IMR-90 (cell line): ENCODE data around the gene ARMH1. TPM values are rescaled to one million over a fixed set of nuclear protein-coding genes. Genes with fewer than 3 reads are reported as not detected.

ENCODE experiments used
- ATAC-seq: fragments of 200-7000 bp; cut with Tn5 transposase; 2 replicates; pipeline ENCODE4 v1.9.1; 2020; ENCODE audit warnings: low read depth, mild to moderate bottlenecking, moderate library complexity
- BruUV-seq: library from RNA; stranded (reverse); fragments of 400-500 nt; replicated peaks from 2 replicates; lab custom pipeline; 2021; lab: Mats Ljungman, UMichigan
- CTCF ChIA-PET: fragments of 300-600 bp; formaldehyde crosslinking; extraction: SDS; loops from one replicate; lab custom pipeline; 2021; ENCODE audit warnings: antibody characterized with exemption; lab: Yijun Ruan, JAX
- POLR2A ChIA-PET: fragments of 300-600 bp; sonication (Branson Sonifier 250); formaldehyde crosslinking; loops from one replicate; lab custom pipeline; 2022; ENCODE audit warnings: antibody characterized with exemption; ENCODE audit not compliant: unreplicated experiment; lab: Charles Lee
- DNase-seq: peaks from one replicate; pipeline ENCODE4 v3.0.0; 2013
- H2AFZ ChIP-seq: replicated peaks from 2 replicates; pipeline ENCODE3; 2013; ENCODE audit warnings: low read length, mild to moderate bottlenecking; ENCODE audit not compliant: poor library complexity
- H2AK5ac ChIP-seq: 2 replicates; pipeline ENCODE4 v1.6.1; 2013; ENCODE audit warnings: low read depth, low read length, inconsistent platforms
- H2AK9ac ChIP-seq: replicated peaks from 2 replicates; pipeline ENCODE3; 2013; ENCODE audit warnings: mild to moderate bottlenecking, low read depth, low read length, moderate library complexity; ENCODE audit not compliant: poor library complexity
- H2BK120ac ChIP-seq: 2 replicates; pipeline ENCODE4 v1.6.1; 2013; ENCODE audit warnings: low read depth, low read length, inconsistent platforms
- H2BK15ac ChIP-seq: 3 replicates; pipeline ENCODE4 v1.6.1; 2013; ENCODE audit warnings: low read depth, low read length, inconsistent platforms
- H2BK20ac ChIP-seq: 2 replicates; pipeline ENCODE4 v1.6.1; 2013; ENCODE audit warnings: low read depth, mild to moderate bottlenecking, inconsistent platforms, low read length, moderate library complexity
- H2BK5ac ChIP-seq: 2 replicates; pipeline ENCODE4 v1.6.1; 2013; ENCODE audit warnings: mild to moderate bottlenecking, low read depth, low read length, inconsistent platforms; ENCODE audit not compliant: poor library complexity, severe bottlenecking
- H3K14ac ChIP-seq: replicated peaks from 2 replicates; pipeline ENCODE4 v1.6.1; 2013; ENCODE audit warnings: low read depth, low read length, inconsistent platforms
- H3K18ac ChIP-seq: 2 replicates; pipeline ENCODE4 v1.6.1; 2013; ENCODE audit warnings: low read depth, low read length, control low read depth
- H3K23ac ChIP-seq: 2 replicates; pipeline ENCODE4 v1.6.1; 2013; ENCODE audit warnings: low read depth, low read length, inconsistent platforms
- H3K27ac ChIP-seq: 2 replicates; pipeline ENCODE4 v1.5.1; 2013; ENCODE audit warnings: mild to moderate bottlenecking, control low read depth, low read length; ENCODE audit not compliant: insufficient read depth
- H3K27me3 ChIP-seq: 2 replicates; pipeline ENCODE4 v1.6.1; 2013; ENCODE audit warnings: low read length; ENCODE audit not compliant: control insufficient read depth, insufficient read depth
- H3K36me3 ChIP-seq: 2 replicates; pipeline ENCODE4 v1.6.1; 2013; ENCODE audit warnings: low read length, mixed read lengths; ENCODE audit not compliant: control insufficient read depth, insufficient read depth
- H3K4ac ChIP-seq: 2 replicates; pipeline ENCODE4 v1.6.1; 2013; ENCODE audit warnings: low read depth, low read length, inconsistent platforms
- H3K4me1 ChIP-seq: 2 replicates; pipeline ENCODE4 v1.6.1; 2013; ENCODE audit warnings: low read length, mixed read lengths; ENCODE audit not compliant: control insufficient read depth, insufficient read depth
- H3K4me2 ChIP-seq: 2 replicates; pipeline ENCODE4 v1.6.1; 2013; ENCODE audit warnings: low read depth, mild to moderate bottlenecking, control low read depth, low read length, moderate library complexity
- H3K4me3 ChIP-seq: 2 replicates; pipeline ENCODE4 v1.5.1; 2013; ENCODE audit warnings: low read depth, mild to moderate bottlenecking, control low read depth, low read length, moderate library complexity; ENCODE audit not compliant: insufficient read depth
- H3K56ac ChIP-seq: 2 replicates; pipeline ENCODE4 v1.6.1; 2013; ENCODE audit warnings: low read length, inconsistent platforms; ENCODE audit not compliant: insufficient read depth; ENCODE audit errors: extremely low read depth
- H3K79me1 ChIP-seq, 2 experiments: 2 replicates each; pipeline ENCODE4 v1.6.1; 2013; ENCODE audit warnings: low read length in 2 of 2, inconsistent platforms in 1 of 2, low read depth in 1 of 2
- H3K9ac ChIP-seq: 2 replicates; pipeline ENCODE4 v1.6.1; 2013; ENCODE audit warnings: low read depth, low read length, control low read depth
- H3K9me1 ChIP-seq: 2 replicates; pipeline ENCODE4 v1.6.1; 2013; ENCODE audit warnings: low read length, inconsistent platforms; ENCODE audit not compliant: insufficient read depth
- H3K9me3 ChIP-seq: 2 replicates; pipeline ENCODE4 v1.6.1; 2013; ENCODE audit warnings: low read length; ENCODE audit not compliant: control insufficient read depth, insufficient read depth
- H4K20me1 ChIP-seq: 2 replicates; pipeline ENCODE4 v1.6.1; 2013; ENCODE audit warnings: low read length, inconsistent platforms; ENCODE audit not compliant: insufficient read depth
- H4K5ac ChIP-seq: 2 replicates; pipeline ENCODE4 v1.6.1; 2013; ENCODE audit warnings: mild to moderate bottlenecking, low read depth, low read length, control low read depth
- H4K8ac ChIP-seq, 2 experiments: 2 replicates each; pipeline ENCODE4 v1.6.1; 2013; ENCODE audit warnings: low read depth in 2 of 2, low read length in 2 of 2, control low read depth in 1 of 2, inconsistent platforms in 1 of 2
- H4K91ac ChIP-seq: 2 replicates; pipeline ENCODE4 v1.6.1; 2013; ENCODE audit warnings: low read depth, low read length, inconsistent platforms; ENCODE audit not compliant: insufficient read depth
- CEBPB ChIP-seq: IDR thresholded peaks from 2 replicates; pipeline ENCODE4 v1.6.1; 2012; ENCODE audit warnings: low read depth, low read length, improper control_type of control experiment
- ELK1 ChIP-seq: fragments of 150-350 bp; IDR thresholded peaks from 2 replicates; pipeline ENCODE4 v1.6.1; 2016; ENCODE audit warnings: low read depth, mild to moderate bottlenecking, low read length, moderate library complexity, borderline replicate concordance
- FOS ChIP-seq: fragments of 150-350 bp; IDR thresholded peaks from 2 replicates; pipeline ENCODE4 v1.6.1; 2016; ENCODE audit warnings: low read depth, low read length
- SMC3 ChIP-seq: fragments of 150-350 bp; IDR thresholded peaks from 2 replicates; pipeline ENCODE4 v1.6.1; 2016; ENCODE audit warnings: low read depth, mild to moderate bottlenecking, antibody characterized with exemption, low read length, moderate library complexity
- WGBS, 2 experiments: methylation state at CpG; one replicate each; pipeline versions ENCODE4 v1.1.5 to v1.1.7; 2013; ENCODE audit warnings: missing lambda C conversion rate in 2 of 2; ENCODE audit not compliant: insufficient read length in 1 of 2; ENCODE audit errors: extremely low coverage in 2 of 2; 5-methylcytosine and 5-hydroxymethylcytosine counted together
- dilution Hi-C: fragments of 300-500 bp; cut with HindIII; formaldehyde crosslinking; loops from one replicate; pipeline ENCODE4 v1.14.3; 2018; ENCODE audit warnings: low sequenced_read_pairs; ENCODE audit not compliant: unreplicated experiment
- in situ Hi-C: fragments of 300-500 bp; cut with MboI; formaldehyde crosslinking; loops from 3 replicates; pipeline ENCODE4 v1.14.3; 2019; ENCODE audit warnings: low sequenced_read_pairs, inconsistent platforms, mixed read lengths
- intact Hi-C: fragments of 100-400 bp; cut with micrococcal nuclease; formaldehyde crosslinking; loops from 2 replicates; pipeline ENCODE4 v1.10.0; 2022
- polyA plus RNA-seq, 3 experiments: library from polyadenylated mRNA; depleted of rRNA; stranded (reverse); fragments of >200 nt; gene quantifications; 2 replicates each; pipeline ENCODE4 v1.2.3, GENCODE V29; 2012; ENCODE audit warnings: low replicate concordance in 1 of 3
- total RNA-seq: library from RNA; depleted of rRNA; stranded (reverse); fragments of >200 nt; gene quantifications from 2 replicates; pipeline ENCODE4 v1.2.3, GENCODE V29; 2012

Gene ARMH1
- total and polyA plus RNA-seq, 2 of the 4 experiments (the other 2 are of a cell fraction), result 0.36 to 0.72 TPM

GRCh38 chr1:44641126-44642102 is 33.1 kb upstream of the ARMH1 start:
- H4K91ac ChIP-seq, result no peak overlapping the region
- H3K36me3 ChIP-seq, result peaks cover 68% of the 10 kb centered on the region
- no peak overlapping the region for H2AFZ ChIP-seq
- no peak overlapping the region for H3K14ac ChIP-seq
- no peak overlapping the region for H3K18ac ChIP-seq
- dilution Hi-C loops (no loop called here), in situ Hi-C loops (no loop called here), intact Hi-C loops (no loop called here)
- H3K23ac ChIP-seq, result no peak overlapping the region
- no peak overlapping the region for H2AK5ac ChIP-seq
- H2BK20ac ChIP-seq, result no peak overlapping the region
- H3K27ac ChIP-seq, result no peak overlapping the region
- H4K20me1 ChIP-seq, result peaks cover 30% of the 10 kb centered on the region
- no peak overlapping the region for H2AK9ac ChIP-seq
- ATAC-seq, result no peak
- ChIA-PET POLR2A (interaction anchor here (0.9 to 1.3 kb wide), 2 partner anchors 9 to 13 kb away, joined by 3 to 6 read pairs; no protein-coding TSS in a partner anchor), CTCF (no interaction called here)
- H2BK120ac ChIP-seq, result no peak overlapping the region
- H3K27me3 ChIP-seq, result no peaks in the 10 kb centered on the region
- H4K8ac ChIP-seq, result no peak overlapping the region
- no peak overlapping the region for H3K9ac ChIP-seq
- no peaks in the 10 kb centered on the region for H3K9me3 ChIP-seq
- H4K5ac ChIP-seq, result no peak overlapping the region
- H3K79me1 ChIP-seq, result peaks cover 16 to 47% of the 10 kb centered on the region in 2 experiments
- no TSS peak for BruUV-seq
- DNase-seq, result no peak
- no peak overlapping the region for H3K56ac ChIP-seq
- 79% methylated on average over 7 of the region's 12 CpGs; no CpG with 5 or more reads in 1 of the 2 experiments for WGBS, 2 experiments
- no peak for TF ChIP-seq ELK1
- no peak for TF ChIP-seq FOS
- no peak for TF ChIP-seq SMC3
- no peak for TF ChIP-seq CEBPB
- peaks cover 17% of the 10 kb centered on the region for H3K9me1 ChIP-seq
- H3K4me3 ChIP-seq, result no peak overlapping the region
- no peak overlapping the region for H2BK15ac ChIP-seq
- no peak overlapping the region for H3K4me2 ChIP-seq
- no peak overlapping the region for H3K4ac ChIP-seq
- H3K4me1 ChIP-seq, result peaks cover 13% of the 10 kb centered on the region
- no peak overlapping the region for H2BK5ac ChIP-seq
